ENCODE data around the gene VPS29. TPM values are rescaled to one million over a fixed set of nuclear protein-coding genes. Genes with fewer than 3 reads are reported as not detected.
"Not testable (repeated sequence)": the region's sequence is repeated elsewhere in the genome, so short reads cannot be mapped to it uniquely, and the experiment has no call there.

Gene VPS29
- polyA plus RNA-seq, 1 experiment, result 170 TPM

DNA sequence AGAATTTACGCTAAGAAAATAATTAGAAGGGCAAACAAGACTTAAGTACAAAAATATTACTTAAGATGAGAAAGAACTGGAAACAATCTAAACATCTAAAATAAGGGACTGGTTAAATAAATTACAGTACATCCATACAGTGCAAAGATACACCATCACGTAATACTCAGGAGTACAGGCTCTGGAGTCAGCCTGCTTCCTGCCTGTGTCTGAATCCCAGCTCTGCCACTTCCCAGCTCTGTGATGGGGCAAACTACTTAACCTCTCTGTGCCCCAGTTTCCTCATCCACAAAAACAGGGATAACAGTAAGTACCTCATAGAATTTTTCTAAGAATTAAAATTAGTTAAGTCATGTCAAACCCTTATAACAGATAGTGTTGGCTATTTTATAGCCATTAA lies 45.2 kb upstream of the VPS29 start:
- Histone ChIP-seq H3K9me3 (ENCODE audit: control insufficient read depth, insufficient read depth, low read length) (no peaks in the 10 kb centered on the region), H3K27ac (ENCODE audit: low read depth, low read length) (no peak overlapping the region), H3K4me3 (ENCODE audit: low read depth, low read length) (no peak overlapping the region), H3K27me3 (ENCODE audit: control insufficient read depth, insufficient read depth, low read length) (no peaks in the 10 kb centered on the region)
- TF ChIP-seq, protein P1, sequence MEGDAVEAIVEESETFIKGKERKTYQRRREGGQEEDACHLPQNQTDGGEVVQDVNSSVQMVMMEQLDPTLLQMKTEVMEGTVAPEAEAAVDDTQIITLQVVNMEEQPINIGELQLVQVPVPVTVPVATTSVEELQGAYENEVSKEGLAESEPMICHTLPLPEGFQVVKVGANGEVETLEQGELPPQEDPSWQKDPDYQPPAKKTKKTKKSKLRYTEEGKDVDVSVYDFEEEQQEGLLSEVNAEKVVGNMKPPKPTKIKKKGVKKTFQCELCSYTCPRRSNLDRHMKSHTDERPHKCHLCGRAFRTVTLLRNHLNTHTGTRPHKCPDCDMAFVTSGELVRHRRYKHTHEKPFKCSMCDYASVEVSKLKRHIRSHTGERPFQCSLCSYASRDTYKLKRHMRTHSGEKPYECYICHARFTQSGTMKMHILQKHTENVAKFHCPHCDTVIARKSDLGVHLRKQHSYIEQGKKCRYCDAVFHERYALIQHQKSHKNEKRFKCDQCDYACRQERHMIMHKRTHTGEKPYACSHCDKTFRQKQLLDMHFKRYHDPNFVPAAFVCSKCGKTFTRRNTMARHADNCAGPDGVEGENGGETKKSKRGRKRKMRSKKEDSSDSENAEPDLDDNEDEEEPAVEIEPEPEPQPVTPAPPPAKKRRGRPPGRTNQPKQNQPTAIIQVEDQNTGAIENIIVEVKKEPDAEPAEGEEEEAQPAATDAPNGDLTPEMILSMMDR (IDR thresholded peaks at IDR 0.05; ENCODE audit: low read depth, low read length), result no peak
- POLR2A ChIA-PET, result interaction anchor here (0.6 to 1.0 kb wide), 2 partner anchors 9 to 79 kb away, joined by 3 read pairs; partner anchors contain the start of genes FAM216A and GPN3
- CTCF ChIA-PET, result no interaction called here
- no peak for DNase-seq (ENCODE audit: low read depth, low spot score)

DNA sequence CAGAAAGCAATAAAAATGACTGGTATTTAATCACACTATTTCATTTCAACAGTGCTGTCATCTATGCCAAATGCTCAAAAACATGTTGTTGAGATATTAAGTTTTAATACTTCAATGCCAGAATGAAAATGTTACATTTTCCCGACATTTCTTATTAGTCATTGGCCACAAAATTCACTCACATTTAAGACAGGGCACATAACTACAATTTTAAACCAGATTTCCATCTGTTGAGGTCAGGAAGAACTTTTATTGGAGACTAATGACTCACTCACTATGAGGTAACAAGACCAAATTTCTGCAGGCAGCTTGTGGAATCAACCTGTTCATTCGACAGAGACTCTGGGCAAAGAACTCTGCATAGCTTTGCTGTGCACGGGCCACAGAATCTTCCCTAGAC lies 44.4 kb upstream of the VPS29 start:
- H3K27ac ChIP-seq (ENCODE audit: low read depth, low read length), result no peak overlapping the region
- no peak overlapping the region for H3K4me3 ChIP-seq (ENCODE audit: low read depth, low read length)
- POLR2A ChIA-PET, result interaction anchor here (0.6 to 1.0 kb wide), 2 partner anchors 10 to 78 kb away, joined by 3 read pairs; partner anchors contain the start of genes FAM216A and GPN3
- TF ChIP-seq, protein P1 (IDR thresholded peaks at IDR 0.05; ENCODE audit: low read depth, low read length), result no peak
- peak; percentile 61 for DNase-seq (ENCODE audit: low read depth, low spot score)
- H3K27me3 ChIP-seq (ENCODE audit: control insufficient read depth, insufficient read depth, low read length), result no peaks in the 10 kb centered on the region
- CTCF ChIA-PET, result no interaction called here
- no peaks in the 10 kb centered on the region for H3K9me3 ChIP-seq (ENCODE audit: control insufficient read depth, insufficient read depth, low read length)

DNA sequence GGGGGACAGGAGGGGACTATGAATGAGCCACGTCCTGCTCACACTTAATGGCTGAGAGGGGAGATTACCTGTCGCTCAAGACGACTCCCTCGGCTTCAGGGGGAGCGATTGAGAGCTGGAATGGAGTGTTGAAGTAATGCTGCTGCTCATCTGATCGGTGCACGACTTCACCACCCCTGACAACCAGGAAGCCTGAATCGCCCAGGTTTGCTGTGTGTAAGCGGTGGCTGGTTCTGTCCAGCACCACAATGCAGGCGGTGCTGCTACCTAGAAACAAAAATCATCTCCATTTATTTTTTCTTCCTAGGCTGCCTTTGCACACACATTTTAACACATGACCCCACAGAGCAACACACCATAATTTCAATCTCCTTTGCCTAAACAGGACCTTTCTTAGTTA lies 43.9 kb upstream of the VPS29 start:
- peak overlapping the region; percentile 63 for H3K27ac ChIP-seq (ENCODE audit: low read depth, low read length)
- ChIA-PET POLR2A (interaction anchor here (1.0 kb wide), 1 partner anchor 77 kb away, joined by 3 read pairs; the partner anchor contains the start of genes FAM216A and GPN3), CTCF (no interaction called here)
- DNase-seq (ENCODE audit: low read depth, low spot score), result no peak
- H3K4me3 ChIP-seq (ENCODE audit: low read depth, low read length), result no peak overlapping the region
- no peaks in the 10 kb centered on the region for H3K27me3 ChIP-seq (ENCODE audit: control insufficient read depth, insufficient read depth, low read length)
- H3K9me3 ChIP-seq (ENCODE audit: control insufficient read depth, insufficient read depth, low read length), result no peaks in the 10 kb centered on the region
- TF ChIP-seq, protein P1 (IDR thresholded peaks at IDR 0.05; ENCODE audit: low read depth, low read length), result no peak

DNA sequence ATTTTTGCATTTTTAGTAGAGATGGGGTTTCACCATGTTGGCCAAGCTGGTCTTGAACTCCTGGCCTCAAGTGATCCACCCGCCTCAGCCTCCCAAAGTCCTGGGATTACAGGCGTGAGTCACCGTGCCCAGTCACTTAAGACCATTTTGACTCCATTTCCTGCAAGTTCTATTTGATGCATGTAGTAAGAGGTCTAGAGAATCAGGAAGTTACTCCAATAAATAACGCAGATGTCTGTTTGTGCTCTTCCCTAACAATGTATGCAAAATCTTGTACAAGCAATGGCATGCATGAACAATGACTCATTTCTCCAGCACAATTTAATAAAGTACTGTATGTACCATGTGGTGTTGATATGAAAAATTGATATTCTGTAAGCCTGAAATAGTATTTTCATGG lies 43.3 kb upstream of the VPS29 start:
- POLR2A ChIA-PET; H3K27me3 ChIP-seq (ENCODE audit: control insufficient read depth, insufficient read depth, low read length); H3K9me3 ChIP-seq (ENCODE audit: control insufficient read depth, insufficient read depth, low read length); H3K4me3 ChIP-seq (ENCODE audit: low read depth, low read length); CTCF ChIA-PET: not testable (repeated sequence)
- peak; percentile 62 for DNase-seq (ENCODE audit: low read depth, low spot score)
- H3K27ac ChIP-seq (ENCODE audit: low read depth, low read length), result peak overlapping the region; percentile 81

DNA sequence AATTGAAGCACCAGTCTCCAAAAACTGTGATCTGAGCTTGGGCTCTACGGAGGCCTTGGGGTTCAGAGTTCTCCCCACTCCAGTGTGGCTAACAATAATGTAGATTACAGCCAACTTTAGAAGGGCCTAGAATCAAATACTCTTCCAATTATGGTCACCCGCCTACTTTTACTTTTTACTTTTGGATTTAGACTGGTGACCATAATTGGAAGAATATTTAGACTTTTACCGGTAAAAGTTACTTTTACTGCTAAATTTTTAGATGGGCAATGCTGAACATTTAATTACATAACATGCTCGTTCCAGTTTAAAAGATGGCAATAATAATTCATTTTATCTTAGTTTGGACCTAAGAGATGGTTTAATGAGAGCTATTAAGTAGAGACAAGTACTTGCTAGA lies 42.1 kb upstream of the VPS29 start:
- TF ChIP-seq, protein P1 (IDR thresholded peaks at IDR 0.05; ENCODE audit: low read depth, low read length), result no peak
- ChIA-PET CTCF (interaction anchor here (0.6 to 1.4 kb wide), 5 partner anchors 8 to 94 kb away, joined by 3 to 5 read pairs (median 4); partner anchors contain the start of gene ARPC3), POLR2A (interaction anchor here (0.9 kb wide), 1 partner anchor 10 kb away, joined by 3 read pairs; no protein-coding TSS in a partner anchor)
- Histone ChIP-seq H3K27me3 (ENCODE audit: control insufficient read depth, insufficient read depth, low read length) (no peaks in the 10 kb centered on the region), H3K27ac (ENCODE audit: low read depth, low read length) (peak overlapping the region; percentile 31), H3K4me3 (ENCODE audit: low read depth, low read length) (no peak overlapping the region), H3K9me3 (ENCODE audit: control insufficient read depth, insufficient read depth, low read length) (no peaks in the 10 kb centered on the region)
- no peak for DNase-seq (ENCODE audit: low read depth, low spot score)
